Mucosa of rectum (tissue), 2 donors: ENCODE data around the gene CFAP107.

Experiments
- H3K27ac ChIP-seq, 2 donors: one replicate each; pipeline ENCODE4 v1.7.0; 2013; ENCODE audit warnings: inconsistent platforms in 2 of 2, low read depth in 2 of 2, low read length in 2 of 2
- H3K27me3 ChIP-seq, 2 donors: one replicate each; pipeline ENCODE4 v1.7.0; 2013; ENCODE audit warnings: low read length in 2 of 2; ENCODE audit not compliant: control insufficient read depth in 2 of 2, insufficient read depth in 2 of 2
- H3K36me3 ChIP-seq, 2 donors: one replicate each; pipeline ENCODE4 v1.7.0; 2013; ENCODE audit warnings: low read length in 2 of 2; ENCODE audit not compliant: control insufficient read depth in 2 of 2, insufficient read depth in 2 of 2
- H3K4me1 ChIP-seq, 2 donors: one replicate each; pipeline ENCODE4 v1.7.0; 2013; ENCODE audit warnings: low read length in 2 of 2, mild to moderate bottlenecking in 1 of 2; ENCODE audit not compliant: control insufficient read depth in 2 of 2, insufficient read depth in 2 of 2
- H3K4me3 ChIP-seq, 2 donors: one replicate each; pipeline ENCODE4 v1.7.0; 2013; ENCODE audit warnings: low read length in 2 of 2
- H3K9ac ChIP-seq, 2 donors: one replicate each; pipeline ENCODE4 v1.7.0; 2013; ENCODE audit warnings: low read length in 2 of 2, low read depth in 1 of 2, mild to moderate bottlenecking in 1 of 2
- H3K9me3 ChIP-seq, 2 donors: one replicate each; pipeline ENCODE4 v1.7.0; 2013; ENCODE audit warnings: low read length in 2 of 2; ENCODE audit not compliant: control insufficient read depth in 2 of 2
- donor health status: healthy.
- donor health status: Normal muscosa, but diverticular disease.

The CFAP107 gene

GRCh38 chr1:12761781-12762180, 15.8 kb downstream of the CFAP107 start:
- Histone ChIP-seq H3K27ac (no peak overlapping the region), H3K4me1 (no peaks in the 10 kb centered on the region), H3K27me3 (peaks cover 0 to 3% of the 10 kb centered on the region in 2 donors), H3K36me3 (no peaks in the 10 kb centered on the region), H3K9me3 (no peaks in the 10 kb centered on the region), H3K4me3 (no peak overlapping the region), H3K9ac (no peak overlapping the region)

GRCh38 chr1:12762766-12763165, 16.8 kb downstream of the CFAP107 start:
- Histone ChIP-seq H3K4me3 (no peak overlapping the region), H3K36me3 (no peaks in the 10 kb centered on the region), H3K4me1 (no peaks in the 10 kb centered on the region), H3K27ac (no peak overlapping the region), H3K9ac (no peak overlapping the region), H3K27me3 (peaks cover 0 to 3% of the 10 kb centered on the region in 2 donors), H3K9me3 (no peaks in the 10 kb centered on the region)

GRCh38 chr1:12763479-12763878, 17.5 kb downstream of the CFAP107 start:
- no peaks in the 10 kb centered on the region for H3K27me3 ChIP-seq
- H3K27ac ChIP-seq = no peak overlapping the region
- no peak overlapping the region for H3K9ac ChIP-seq
- no peaks in the 10 kb centered on the region for H3K36me3 ChIP-seq
- H3K4me1 ChIP-seq = no peaks in the 10 kb centered on the region
- H3K9me3 ChIP-seq = no peaks in the 10 kb centered on the region
- H3K4me3 ChIP-seq = no peak overlapping the region

GRCh38 chr1:12764016-12764415, 18.0 kb downstream of the CFAP107 start:
- H3K27ac ChIP-seq = no peak overlapping the region
- H3K9ac ChIP-seq = no peak overlapping the region
- no peaks in the 10 kb centered on the region for H3K36me3 ChIP-seq
- H3K27me3 ChIP-seq = no peaks in the 10 kb centered on the region
- no peaks in the 10 kb centered on the region for H3K4me1 ChIP-seq
- H3K9me3 ChIP-seq = no peaks in the 10 kb centered on the region
- H3K4me3 ChIP-seq = no peak overlapping the region

- no peaks in the 10 kb centered on the region for H3K27me3 ChIP-seq
- no peak overlapping the region for H3K9ac ChIP-seq
- no peak overlapping the region for H3K4me3 ChIP-seq
- H3K4me1 ChIP-seq = no peaks in the 10 kb centered on the region
- H3K9me3 ChIP-seq = no peaks in the 10 kb centered on the region
- no peak overlapping the region for H3K27ac ChIP-seq
- no peaks in the 10 kb centered on the region for H3K36me3 ChIP-seq
Measured at GRCh38 chr1:12769031-12769430, 23.0 kb downstream of the CFAP107 start.

- Histone ChIP-seq H3K9me3 (no peaks in the 10 kb centered on the region), H3K9ac (no peak overlapping the region), H3K36me3 (no peaks in the 10 kb centered on the region), H3K27ac (no peak overlapping the region), H3K4me3 (no peak overlapping the region), H3K27me3 (no peaks in the 10 kb centered on the region), H3K4me1 (no peaks in the 10 kb centered on the region)
Measured at GRCh38 chr1:12769976-12770505, 24.0 kb downstream of the CFAP107 start.

GRCh38 chr1:12770620-12771019, 24.6 kb downstream of the CFAP107 start:
- Histone ChIP-seq H3K4me1 (no peaks in the 10 kb centered on the region), H3K4me3 (no peak overlapping the region), H3K9ac (no peak overlapping the region), H3K9me3 (no peaks in the 10 kb centered on the region), H3K27ac (no peak overlapping the region), H3K27me3 (no peaks in the 10 kb centered on the region), H3K36me3 (no peaks in the 10 kb centered on the region)

- H3K4me3 ChIP-seq = no peak overlapping the region
Measured at GRCh38 chr1:12771186-12771585, 25.2 kb downstream of the CFAP107 start.

GRCh38 chr1:12772520-12772919, 26.5 kb downstream of the CFAP107 start:
- H3K9ac ChIP-seq = no peak overlapping the region
- no peaks in the 10 kb centered on the region for H3K36me3 ChIP-seq
- H3K4me3 ChIP-seq = no peak overlapping the region
- no peaks in the 10 kb centered on the region for H3K4me1 ChIP-seq
- no peaks in the 10 kb centered on the region for H3K9me3 ChIP-seq
- H3K27ac ChIP-seq = no peak overlapping the region
- H3K27me3 ChIP-seq = no peaks in the 10 kb centered on the region

More at GRCh38 chr1:12771186-12771585, 25.2 kb downstream of the CFAP107 start:
- no peaks in the 10 kb centered on the region for H3K36me3 ChIP-seq
- no peak overlapping the region for H3K9ac ChIP-seq
- no peak overlapping the region for H3K27ac ChIP-seq
- H3K4me1 ChIP-seq = no peaks in the 10 kb centered on the region
- H3K27me3 ChIP-seq = no peaks in the 10 kb centered on the region
- H3K9me3 ChIP-seq = no peaks in the 10 kb centered on the region

- Histone ChIP-seq H3K36me3 (no peaks in the 10 kb centered on the region), H3K27me3 (no peaks in the 10 kb centered on the region), H3K9ac (no peak within 1 kb of the TSS)
Measured at GRCh38 chr1:12773438-12773837, 27.4 kb downstream of the CFAP107 start, which contains the start of gene PRAMEF12. Gene PRAMEF12 (plus strand): TSS chr1:12773738. CDS start chr1:12774868, 1,130 bp downstream.

More at GRCh38 chr1:12773438-12773837, 27.4 kb downstream of the CFAP107 start, which contains the start of gene PRAMEF12:
- Histone ChIP-seq H3K27ac (no peak within 1 kb of the TSS), H3K4me3 (no peak within 1 kb of the TSS), H3K4me1 (no peaks in the 10 kb centered on the region), H3K9me3 (no peaks in the 10 kb centered on the region)
